Retinal pigment epithelial cell (primary cell): ENCODE data around the gene ACY1.
A peak's percentile ranks its signal among the peaks of the same experiment; 100 is the strongest.

Experiments
- DNase-seq: peaks from one replicate; pipeline ENCODE4 v3.0.0-alpha.2; 2010; ENCODE audit warnings: low read depth
- H3K4me3 ChIP-seq: 2 replicates; pipeline ENCODE4 v1.5.1; 2011; ENCODE audit warnings: mild to moderate bottlenecking, low read length, control low read depth, moderate library complexity
- TF ChIP-seq, protein P1 (sequence below): conservative IDR thresholded peaks from 2 replicates; pipeline ENCODE4 v1.5.1; 2011; ENCODE audit warnings: low read depth, low read length, control low read depth, inconsistent platforms

Gene ACY1

GRCh38 chr3:51955893-51956770 is 27.2 kb upstream of the ACY1 start:
- DNase-seq: no peak
- no peak overlapping the region for H3K4me3 ChIP-seq
- TF ChIP-seq, protein P1, sequence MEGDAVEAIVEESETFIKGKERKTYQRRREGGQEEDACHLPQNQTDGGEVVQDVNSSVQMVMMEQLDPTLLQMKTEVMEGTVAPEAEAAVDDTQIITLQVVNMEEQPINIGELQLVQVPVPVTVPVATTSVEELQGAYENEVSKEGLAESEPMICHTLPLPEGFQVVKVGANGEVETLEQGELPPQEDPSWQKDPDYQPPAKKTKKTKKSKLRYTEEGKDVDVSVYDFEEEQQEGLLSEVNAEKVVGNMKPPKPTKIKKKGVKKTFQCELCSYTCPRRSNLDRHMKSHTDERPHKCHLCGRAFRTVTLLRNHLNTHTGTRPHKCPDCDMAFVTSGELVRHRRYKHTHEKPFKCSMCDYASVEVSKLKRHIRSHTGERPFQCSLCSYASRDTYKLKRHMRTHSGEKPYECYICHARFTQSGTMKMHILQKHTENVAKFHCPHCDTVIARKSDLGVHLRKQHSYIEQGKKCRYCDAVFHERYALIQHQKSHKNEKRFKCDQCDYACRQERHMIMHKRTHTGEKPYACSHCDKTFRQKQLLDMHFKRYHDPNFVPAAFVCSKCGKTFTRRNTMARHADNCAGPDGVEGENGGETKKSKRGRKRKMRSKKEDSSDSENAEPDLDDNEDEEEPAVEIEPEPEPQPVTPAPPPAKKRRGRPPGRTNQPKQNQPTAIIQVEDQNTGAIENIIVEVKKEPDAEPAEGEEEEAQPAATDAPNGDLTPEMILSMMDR: peak; percentile 72

DNA sequence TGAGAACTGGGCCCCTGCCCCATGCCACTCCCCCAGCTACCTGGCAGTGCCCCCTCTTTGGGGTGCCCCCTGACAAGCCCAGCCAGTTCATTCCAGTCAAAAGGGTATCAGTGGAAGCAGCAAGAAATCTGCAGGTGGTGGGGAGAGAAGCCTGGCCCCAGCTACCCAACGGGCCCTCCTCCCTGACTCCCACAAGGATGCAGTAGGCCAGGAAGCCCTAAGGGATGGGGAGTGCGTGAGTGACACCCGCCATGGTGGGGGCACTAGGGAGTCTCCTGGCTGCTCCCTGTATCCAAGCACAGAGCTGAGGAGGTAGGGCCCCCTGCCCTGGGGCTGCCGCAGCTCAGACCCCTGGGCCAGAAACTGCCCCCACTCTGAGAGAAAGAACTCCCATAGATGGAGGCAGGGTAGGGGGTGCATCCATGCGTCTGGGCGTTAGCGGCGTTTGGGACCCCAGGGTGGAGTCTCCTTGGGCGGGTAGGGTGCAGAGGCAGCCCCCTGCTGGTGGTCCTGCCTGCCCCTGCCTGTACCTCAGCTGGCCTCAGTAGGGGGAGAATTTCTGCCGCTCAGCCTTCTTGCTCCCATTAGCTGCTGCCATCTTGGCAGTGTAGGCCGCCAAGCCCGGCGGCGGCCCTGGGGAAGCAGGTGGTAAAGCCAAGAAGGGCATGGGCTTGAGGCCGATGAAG is 25.7 kb upstream of the ACY1 start:
- DNase-seq: no peak
- TF ChIP-seq, protein P1: no peak
- no peak overlapping the region for H3K4me3 ChIP-seq

GRCh38 chr3:51958603-51959521 is 24.5 kb upstream of the ACY1 start:
- no peak overlapping the region for H3K4me3 ChIP-seq
- no peak for DNase-seq
- TF ChIP-seq, protein P1: no peak

GRCh38 chr3:51959651-51960050 is 23.7 kb upstream of the ACY1 start:
- no peak for DNase-seq
- TF ChIP-seq, protein P1: no peak
- H3K4me3 ChIP-seq: no peak overlapping the region

GRCh38 chr3:51960386-51960785 is 22.9 kb upstream of the ACY1 start:
- TF ChIP-seq, protein P1: no peak
- no peak for DNase-seq
- H3K4me3 ChIP-seq: no peak overlapping the region

DNA sequence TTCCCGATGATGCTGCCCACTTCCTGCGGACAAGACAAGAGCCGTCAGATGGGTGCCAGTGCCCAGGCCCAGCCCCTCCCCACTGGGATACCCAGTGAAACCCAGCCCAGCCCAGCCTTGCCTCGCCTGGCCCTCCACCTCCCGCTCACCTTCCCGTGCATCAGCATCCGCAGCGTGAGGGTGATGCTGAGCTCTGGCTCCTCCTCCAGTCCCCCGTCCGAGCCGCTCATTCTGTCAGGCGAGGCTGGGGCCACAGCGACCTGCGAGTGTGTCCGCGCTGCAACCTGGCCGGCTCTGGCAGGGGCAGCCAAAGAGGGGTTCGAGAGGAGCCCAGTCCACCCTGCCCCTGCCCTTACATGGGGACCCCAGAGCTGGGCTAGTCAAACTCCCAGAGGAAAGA is 22.3 kb upstream of the ACY1 start:
- TF ChIP-seq, protein P1: no peak
- no peak for DNase-seq
- no peak overlapping the region for H3K4me3 ChIP-seq
